ENCODE results near the gene BBS9. TPM values are rescaled to one million over a fixed set of nuclear protein-coding genes. Genes with fewer than 3 reads are reported as not detected.

The BBS9 gene
- total RNA-seq, 6 experiments from 2014 or later, result 3.0 to 8.0 (median 6.6) TPM

DNA sequence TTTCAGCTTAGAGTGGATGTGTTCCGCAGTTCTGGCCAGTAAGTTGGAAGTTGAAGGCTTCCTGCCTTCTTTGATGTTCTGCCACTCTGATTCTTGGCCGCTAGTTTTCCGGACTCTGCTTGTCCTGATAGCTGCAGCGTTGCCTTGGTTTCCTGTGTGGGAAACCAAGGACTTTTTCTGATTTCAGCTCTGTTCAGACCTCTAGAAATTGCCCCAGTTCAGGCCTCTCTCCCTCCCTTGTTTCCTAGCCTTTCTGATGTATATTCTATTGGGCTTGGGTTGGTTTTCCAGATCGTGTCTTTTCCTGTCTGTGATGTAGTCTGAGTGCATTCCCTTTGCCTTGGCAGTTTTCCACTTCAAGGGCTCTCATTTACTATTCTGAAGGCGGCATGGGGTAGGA is 318.7 kb downstream of the BBS9 start:
- Histone ChIP-seq H3K36me3 (no peaks in the 10 kb centered on the region), H3K4me1 (no peaks in the 10 kb centered on the region), H3K4me3 (no peak overlapping the region), H3K27me3 (no peaks in the 10 kb centered on the region), H3K27ac (no peak overlapping the region), H3K9me3 (no peaks in the 10 kb centered on the region)
- intact Hi-C loops (cut with DNase I), result no loop called here
- ATAC-seq (peak; percentile 53 to 73 (median 64)), DNase-seq (no peak)
- no peak for TF ChIP-seq POLR2A (IDR thresholded peaks at IDR 0.05)
- TF ChIP-seq, protein P1, sequence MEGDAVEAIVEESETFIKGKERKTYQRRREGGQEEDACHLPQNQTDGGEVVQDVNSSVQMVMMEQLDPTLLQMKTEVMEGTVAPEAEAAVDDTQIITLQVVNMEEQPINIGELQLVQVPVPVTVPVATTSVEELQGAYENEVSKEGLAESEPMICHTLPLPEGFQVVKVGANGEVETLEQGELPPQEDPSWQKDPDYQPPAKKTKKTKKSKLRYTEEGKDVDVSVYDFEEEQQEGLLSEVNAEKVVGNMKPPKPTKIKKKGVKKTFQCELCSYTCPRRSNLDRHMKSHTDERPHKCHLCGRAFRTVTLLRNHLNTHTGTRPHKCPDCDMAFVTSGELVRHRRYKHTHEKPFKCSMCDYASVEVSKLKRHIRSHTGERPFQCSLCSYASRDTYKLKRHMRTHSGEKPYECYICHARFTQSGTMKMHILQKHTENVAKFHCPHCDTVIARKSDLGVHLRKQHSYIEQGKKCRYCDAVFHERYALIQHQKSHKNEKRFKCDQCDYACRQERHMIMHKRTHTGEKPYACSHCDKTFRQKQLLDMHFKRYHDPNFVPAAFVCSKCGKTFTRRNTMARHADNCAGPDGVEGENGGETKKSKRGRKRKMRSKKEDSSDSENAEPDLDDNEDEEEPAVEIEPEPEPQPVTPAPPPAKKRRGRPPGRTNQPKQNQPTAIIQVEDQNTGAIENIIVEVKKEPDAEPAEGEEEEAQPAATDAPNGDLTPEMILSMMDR (IDR thresholded peaks at IDR 0.05), result no peak
- WGBS (ENCODE audit: insufficient coverage, low coverage, low lambda C conversion rate, missing lambda C conversion rate), result 33% methylated on average over 6 of the region's 6 CpGs

DNA sequence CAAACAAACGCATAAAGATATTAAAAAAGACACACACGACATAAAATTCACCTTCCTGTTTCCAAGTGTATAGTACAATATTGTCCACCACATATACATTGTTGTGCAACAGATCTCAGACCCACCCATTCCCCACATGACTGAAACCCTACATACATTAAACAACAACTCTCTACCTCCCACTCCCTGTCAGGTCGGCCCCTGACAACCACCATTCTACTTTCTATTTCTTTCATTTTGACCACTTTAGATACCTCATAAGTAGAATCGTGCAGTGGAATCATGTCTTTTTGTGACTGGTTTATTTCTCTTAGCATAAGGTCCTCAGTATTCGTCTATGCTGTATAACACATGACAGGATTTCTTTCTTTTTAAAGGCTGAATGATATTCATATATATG is 320.5 kb downstream of the BBS9 start:
- 70% methylated on average over 5 of the region's 5 CpGs for WGBS (ENCODE audit: insufficient coverage, low coverage, low lambda C conversion rate, missing lambda C conversion rate)
- TF ChIP-seq, protein P1 (IDR thresholded peaks at IDR 0.05), result no peak
- no peak for TF ChIP-seq POLR2A (IDR thresholded peaks at IDR 0.05)
- Histone ChIP-seq H3K36me3 (no peaks in the 10 kb centered on the region), H3K27me3 (no peaks in the 10 kb centered on the region), H3K4me1 (no peaks in the 10 kb centered on the region), H3K27ac (no peak overlapping the region), H3K9me3 (no peaks in the 10 kb centered on the region), H3K4me3 (no peak overlapping the region)
- intact Hi-C loops (cut with DNase I), result no loop called here
- ATAC-seq (no peak), DNase-seq (no peak)

DNA sequence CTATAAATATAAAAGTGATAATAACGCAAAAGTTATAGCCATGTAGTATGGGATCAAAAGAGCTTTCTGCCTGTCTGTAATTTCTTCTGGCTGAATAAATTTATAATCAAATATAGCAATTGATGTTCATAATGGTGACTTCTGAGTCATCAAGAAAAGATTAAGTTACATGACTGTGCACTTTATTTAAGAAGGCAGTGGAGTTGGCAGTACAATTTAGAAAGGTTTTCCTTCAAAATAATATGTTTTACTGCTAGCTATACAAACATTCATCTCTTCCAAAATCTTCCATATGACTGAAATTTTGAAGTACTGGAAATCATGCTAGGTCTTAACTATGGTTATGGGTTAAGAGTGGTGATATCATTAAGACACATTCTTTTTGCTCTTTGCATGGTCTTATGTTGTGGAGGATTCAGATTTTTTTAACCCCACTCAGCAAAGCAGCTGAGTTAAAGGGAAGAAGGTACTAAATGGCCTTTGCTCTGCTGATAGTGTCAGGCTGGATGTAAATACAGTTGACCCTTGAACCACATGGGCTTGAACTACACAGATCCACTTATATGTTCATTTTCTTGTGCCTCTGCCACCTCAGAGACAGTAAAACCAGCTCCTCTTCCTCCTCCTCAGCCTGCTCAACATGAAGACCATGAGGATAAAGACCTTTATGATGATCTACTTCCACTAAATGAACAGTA is 323.6 kb downstream of the BBS9 start:
- no peaks in the 10 kb centered on the region for H3K4me1 ChIP-seq
- no peak for DNase-seq
- no peak for ATAC-seq
- no peaks in the 10 kb centered on the region for H3K9me3 ChIP-seq
- 77% methylated on average over 1 of the region's 1 CpG for WGBS (ENCODE audit: insufficient coverage, low coverage, low lambda C conversion rate, missing lambda C conversion rate)
- TF ChIP-seq, protein P1 (IDR thresholded peaks at IDR 0.05), result no peak
- TF ChIP-seq POLR2A (IDR thresholded peaks at IDR 0.05), result no peak
- no peaks in the 10 kb centered on the region for H3K27me3 ChIP-seq
- intact Hi-C loops (cut with DNase I), result no loop called here
- H3K4me3 ChIP-seq, result no peak overlapping the region
- H3K36me3 ChIP-seq, result no peaks in the 10 kb centered on the region
- H3K27ac ChIP-seq, result no peak overlapping the region

DNA sequence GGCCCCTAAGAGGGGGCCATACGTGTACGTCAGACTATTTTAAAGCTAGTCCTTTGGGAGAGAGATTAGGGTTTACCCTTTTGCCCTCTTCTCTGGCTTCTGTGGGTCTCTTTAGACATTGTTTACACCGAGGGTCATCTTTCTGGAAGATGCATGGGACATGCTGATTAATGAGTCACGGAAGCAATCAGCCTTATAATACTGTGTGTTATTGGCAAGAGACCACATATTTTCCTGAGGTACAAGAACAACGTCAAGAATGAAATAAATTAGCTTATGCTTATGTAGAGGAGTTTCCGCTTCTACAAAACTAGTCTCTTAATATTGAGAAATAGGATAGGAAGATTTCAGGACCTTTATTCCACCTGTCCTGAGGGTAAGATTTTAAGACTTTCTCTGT is 327.7 kb downstream of the BBS9 start:
- H3K4me1 ChIP-seq, result no peaks in the 10 kb centered on the region
- H3K4me3 ChIP-seq, result no peak overlapping the region
- H3K36me3 ChIP-seq, result no peaks in the 10 kb centered on the region
- H3K27me3 ChIP-seq, result no peaks in the 10 kb centered on the region
- H3K27ac ChIP-seq, result no peak overlapping the region
- WGBS (ENCODE audit: insufficient coverage, low coverage, low lambda C conversion rate, missing lambda C conversion rate), result 43% methylated on average over 6 of the region's 6 CpGs
- ATAC-seq, result peak in 2 of 4 donors; percentile 24 to 39
- no peak for DNase-seq
- intact Hi-C loops (cut with DNase I), result no loop called here
- H3K9me3 ChIP-seq, result no peaks in the 10 kb centered on the region
- TF ChIP-seq POLR2A (IDR thresholded peaks at IDR 0.05), result no peak
- TF ChIP-seq, protein P1 (IDR thresholded peaks at IDR 0.05), result no peak

All from right lobe of liver (tissue), 6 donors.